ENCODE measurements around the gene SALL1. TPM values are rescaled to one million over a fixed set of nuclear protein-coding genes. Genes with fewer than 3 reads are reported as not detected.
A peak's percentile ranks its signal among the peaks of the same experiment; 100 is the strongest.

SALL1 gene
- total RNA-seq, 1 donor from 2014 or later, result 17.4 TPM

DNA sequence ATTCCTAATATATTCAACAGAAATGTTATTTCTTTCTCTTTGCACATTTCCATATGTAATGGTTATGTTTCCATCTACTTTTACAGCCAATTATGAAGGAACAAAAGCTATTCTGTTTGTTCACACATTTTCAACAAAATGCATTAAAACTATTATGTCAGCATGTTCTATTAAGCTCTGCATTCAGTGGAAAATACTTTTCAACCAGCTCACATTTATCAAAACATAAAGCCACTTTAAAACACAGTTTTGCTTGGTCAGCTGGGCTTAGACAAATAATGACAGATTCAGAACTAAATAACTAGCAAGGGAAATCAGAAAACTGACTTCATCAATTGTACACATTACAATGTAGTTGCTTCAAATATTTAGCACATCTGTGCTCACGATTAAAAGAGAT is 6.9 kb downstream of the SALL1 start:
- TF ChIP-seq, protein P1, sequence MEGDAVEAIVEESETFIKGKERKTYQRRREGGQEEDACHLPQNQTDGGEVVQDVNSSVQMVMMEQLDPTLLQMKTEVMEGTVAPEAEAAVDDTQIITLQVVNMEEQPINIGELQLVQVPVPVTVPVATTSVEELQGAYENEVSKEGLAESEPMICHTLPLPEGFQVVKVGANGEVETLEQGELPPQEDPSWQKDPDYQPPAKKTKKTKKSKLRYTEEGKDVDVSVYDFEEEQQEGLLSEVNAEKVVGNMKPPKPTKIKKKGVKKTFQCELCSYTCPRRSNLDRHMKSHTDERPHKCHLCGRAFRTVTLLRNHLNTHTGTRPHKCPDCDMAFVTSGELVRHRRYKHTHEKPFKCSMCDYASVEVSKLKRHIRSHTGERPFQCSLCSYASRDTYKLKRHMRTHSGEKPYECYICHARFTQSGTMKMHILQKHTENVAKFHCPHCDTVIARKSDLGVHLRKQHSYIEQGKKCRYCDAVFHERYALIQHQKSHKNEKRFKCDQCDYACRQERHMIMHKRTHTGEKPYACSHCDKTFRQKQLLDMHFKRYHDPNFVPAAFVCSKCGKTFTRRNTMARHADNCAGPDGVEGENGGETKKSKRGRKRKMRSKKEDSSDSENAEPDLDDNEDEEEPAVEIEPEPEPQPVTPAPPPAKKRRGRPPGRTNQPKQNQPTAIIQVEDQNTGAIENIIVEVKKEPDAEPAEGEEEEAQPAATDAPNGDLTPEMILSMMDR (conservative IDR thresholded peaks at IDR 0.05; ENCODE audit: low read depth, low read length), result no peak
- DNase-seq (ENCODE audit: low read depth), result no peak
- peak overlapping the region; percentile 94 for H3K4me3 ChIP-seq (ENCODE audit: low read depth, low read length)

DNA sequence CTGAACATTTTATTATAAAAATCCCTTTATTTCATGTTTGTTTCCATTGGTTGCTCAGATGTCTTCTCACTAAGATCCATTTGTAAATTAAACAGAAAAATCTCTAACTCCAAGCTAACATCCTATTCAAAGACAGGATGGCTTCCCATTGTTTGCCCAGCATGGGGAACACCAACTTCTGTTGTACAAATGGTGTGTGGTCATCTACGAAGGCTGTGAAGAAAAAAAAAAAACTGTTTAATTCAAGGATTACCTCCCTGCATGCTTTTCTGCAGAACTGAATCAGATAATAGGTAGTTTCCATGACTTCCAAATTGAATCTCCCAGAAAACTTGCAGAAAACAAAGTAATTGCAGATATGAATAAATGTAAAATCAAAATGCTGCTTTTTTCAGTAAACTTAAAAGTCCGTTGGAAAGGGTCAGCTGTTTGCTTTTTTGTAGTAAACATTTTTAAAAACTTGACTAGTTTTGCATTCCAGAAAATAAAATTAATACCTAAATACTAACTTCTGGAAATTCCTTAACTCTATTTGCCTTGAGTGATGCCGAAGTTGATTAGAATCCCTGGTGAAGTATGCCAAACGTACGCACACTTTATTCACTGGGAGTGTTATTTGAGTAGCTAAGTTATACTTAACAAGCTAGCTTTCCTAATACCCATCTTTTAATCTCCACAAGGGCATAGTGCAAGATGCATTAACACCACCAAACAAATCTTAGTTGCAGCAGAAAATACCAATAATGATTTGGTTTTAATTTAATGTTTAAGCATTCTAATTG is 7.7 kb downstream of the SALL1 start:
- TF ChIP-seq, protein P1 (conservative IDR thresholded peaks at IDR 0.05; ENCODE audit: low read depth, low read length), result no peak
- H3K4me3 ChIP-seq (ENCODE audit: low read depth, low read length), result peak overlapping the region; percentile 27
- no peak for DNase-seq (ENCODE audit: low read depth)

DNA sequence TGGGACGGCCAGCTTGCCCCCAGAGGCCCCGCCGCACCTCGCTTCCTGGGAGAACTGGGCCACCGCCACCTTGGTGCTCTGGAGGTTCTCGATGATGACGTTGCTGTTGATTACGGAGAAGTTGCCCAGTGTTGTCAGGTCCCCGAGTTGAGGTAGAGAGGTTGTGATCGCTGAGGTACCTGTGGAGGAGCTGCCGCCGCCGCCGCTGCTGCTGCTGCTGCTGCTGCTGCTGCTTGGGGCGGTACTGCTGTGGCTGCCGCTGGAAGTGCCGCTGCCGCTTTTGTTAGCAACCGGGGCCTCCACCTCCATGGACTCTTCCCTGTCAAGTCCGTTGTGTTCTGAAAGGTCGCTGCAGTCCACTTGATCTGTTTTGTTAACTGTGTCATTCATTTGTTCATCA is 9.5 kb downstream of the SALL1 start:
- peak overlapping the region; percentile 14 for H3K4me3 ChIP-seq (ENCODE audit: low read depth, low read length)
- TF ChIP-seq, protein P1 (conservative IDR thresholded peaks at IDR 0.05; ENCODE audit: low read depth, low read length), result no peak
- DNase-seq (ENCODE audit: low read depth), result no peak

DNA sequence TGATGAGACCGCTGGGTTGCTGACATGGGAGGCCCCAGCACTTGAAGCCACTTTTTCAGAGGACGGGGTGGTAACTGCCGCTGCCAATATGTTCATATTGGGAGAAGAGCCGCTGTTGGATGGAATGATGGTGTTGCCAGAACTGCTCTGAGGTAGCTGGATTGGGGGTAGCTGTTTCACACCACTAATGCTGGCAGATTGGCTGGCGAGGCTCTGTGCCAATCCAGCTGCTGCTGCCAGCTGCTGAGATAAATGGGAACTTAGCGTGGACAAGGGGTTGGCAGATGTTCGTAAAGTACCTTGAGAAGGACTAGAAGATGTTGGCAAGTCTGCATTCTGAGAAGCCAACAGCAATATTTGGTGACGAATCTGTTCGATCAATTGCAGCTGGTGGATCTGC is 10.0 kb downstream of the SALL1 start:
- TF ChIP-seq, protein P1 (conservative IDR thresholded peaks at IDR 0.05; ENCODE audit: low read depth, low read length), result no peak
- no peak for DNase-seq (ENCODE audit: low read depth)
- H3K4me3 ChIP-seq (ENCODE audit: low read depth, low read length), result peak overlapping the region; percentile 14

DNA sequence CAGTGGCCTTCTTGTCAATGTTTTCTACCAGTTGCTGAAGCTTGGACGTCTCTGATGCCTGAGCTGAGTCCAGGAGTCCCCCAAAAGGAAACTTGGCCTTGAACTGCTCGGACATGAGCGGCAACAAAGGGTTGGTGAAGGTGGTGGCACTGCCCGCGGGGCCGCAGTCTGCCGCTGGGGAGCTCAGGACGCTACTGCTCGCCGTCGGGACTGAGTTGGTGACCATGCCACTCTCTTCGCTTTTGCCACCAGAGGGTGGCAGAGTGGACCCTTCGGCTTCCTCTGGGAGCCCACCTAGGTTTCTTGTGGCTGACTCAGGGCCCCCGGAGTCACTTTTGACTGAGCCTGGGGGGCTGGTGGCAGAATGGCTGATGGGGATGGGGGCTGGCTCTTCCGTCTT is 11.0 kb downstream of the SALL1 start:
- no peak for DNase-seq (ENCODE audit: low read depth)
- H3K4me3 ChIP-seq (ENCODE audit: low read depth, low read length), result no peak overlapping the region
- TF ChIP-seq, protein P1 (conservative IDR thresholded peaks at IDR 0.05; ENCODE audit: low read depth, low read length), result peak; percentile 36

DNA sequence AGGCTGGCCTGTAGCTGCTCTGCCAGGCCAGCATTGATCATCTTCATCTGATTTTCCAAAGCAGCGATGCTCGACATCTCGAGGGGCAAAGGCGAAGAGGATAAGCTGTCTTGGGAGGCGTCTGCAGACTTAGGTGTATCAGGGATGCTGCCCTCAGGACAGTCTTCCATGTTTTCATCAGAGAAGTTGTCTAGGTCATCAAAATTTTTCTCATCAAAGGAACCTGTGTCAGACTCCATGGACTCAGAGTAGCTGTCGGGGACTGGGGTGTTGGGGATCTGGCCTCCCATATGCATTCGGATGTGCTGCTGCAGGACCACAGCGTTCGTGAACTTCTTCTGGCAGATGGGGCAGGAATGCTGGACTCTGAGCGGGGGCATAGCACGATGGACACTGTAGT is 11.5 kb downstream of the SALL1 start:
- no peak for DNase-seq (ENCODE audit: low read depth)
- no peak overlapping the region for H3K4me3 ChIP-seq (ENCODE audit: low read depth, low read length)
- TF ChIP-seq, protein P1 (conservative IDR thresholded peaks at IDR 0.05; ENCODE audit: low read depth, low read length), result no peak

DNA sequence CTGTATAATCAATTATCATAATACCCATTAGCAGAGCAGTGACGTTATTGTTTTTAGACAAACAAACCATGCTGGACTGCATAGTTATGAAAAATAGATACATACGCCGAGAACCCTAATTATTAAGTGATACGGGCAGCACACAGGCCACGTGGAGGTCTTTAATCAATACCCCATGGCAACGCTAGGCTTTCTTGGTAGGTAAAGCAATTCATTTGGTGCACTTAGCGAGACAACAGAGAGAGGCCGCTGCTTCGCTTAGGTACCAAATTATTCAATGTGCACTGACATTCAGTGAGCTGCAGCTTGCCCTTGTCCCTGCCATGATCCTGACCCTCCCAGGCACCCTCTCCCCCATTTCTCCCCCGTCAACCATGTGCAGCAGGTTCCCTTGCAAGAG is 12.9 kb downstream of the SALL1 start:
- TF ChIP-seq, protein P1 (conservative IDR thresholded peaks at IDR 0.05; ENCODE audit: low read depth, low read length), result no peak
- no peak overlapping the region for H3K4me3 ChIP-seq (ENCODE audit: low read depth, low read length)
- no peak for DNase-seq (ENCODE audit: low read depth)
